GM12878 (cell line): Measurements from ENCODE around the gene FADS1. TPM values are rescaled to one million over a fixed set of nuclear protein-coding genes. Genes with fewer than 3 reads are reported as not detected.

Experiments
- ATAC-seq: fragments of 200-7000 bp; cut with Tn5 transposase; 3 replicates; pipeline ENCODE4 v1.9.1; 2020; ENCODE audit warnings: mild to moderate bottlenecking, moderate library complexity
- BruUV-seq: library from RNA; stranded (reverse); fragments of 400-500 nt; replicated peaks from 2 replicates; lab custom pipeline; 2021; lab: Mats Ljungman, UMichigan
- CTCF ChIA-PET: fragments of 300-600 bp; sonication (Branson Sonifier 250); formaldehyde crosslinking; extraction: SDS; loops from one replicate; lab custom pipeline; 2021; ENCODE audit warnings: inconsistent platforms; lab: Yijun Ruan, JAX
- POLR2A ChIA-PET: fragments of 350-600 bp; formaldehyde crosslinking; extraction: SDS; loops from one replicate; lab custom pipeline; 2021; ENCODE audit warnings: inconsistent platforms; lab: Charles Lee
- RAD21 ChIA-PET: fragments of 300-600 bp; sonication (Branson Sonifier 250); formaldehyde crosslinking; loops from one replicate; lab custom pipeline; 2023; ENCODE audit warnings: antibody characterized with exemption; ENCODE audit not compliant: unreplicated experiment; lab: Charles Lee
- SMC1A ChIA-PET: fragments of 300-600 bp; sonication (Branson Sonifier 250); formaldehyde crosslinking; loops from one replicate; lab custom pipeline; 2023; ENCODE audit not compliant: unreplicated experiment, uncharacterized antibody; lab: Charles Lee
- DNase-seq: peaks from one replicate; pipeline ENCODE4 v3.0.0-alpha.2; 2011; ENCODE audit warnings: low read depth, low spot score
- FAIRE-seq: peaks from 3 replicates; lab custom pipeline; 2011; peaks lifted over from hg19 to GRCh38; lab: Jason Lieb, UNC
- H2AFZ ChIP-seq: 2 replicates; pipeline ENCODE4 v1.6.0; 2011; ENCODE audit warnings: low read depth, low read length, control low read depth; ENCODE audit not compliant: control insufficient read depth
- H3K27ac ChIP-seq: 2 replicates; pipeline ENCODE4 v1.5.1; 2011; ENCODE audit warnings: control low read depth; ENCODE audit not compliant: control insufficient read depth, insufficient read depth
- H3K27me3 ChIP-seq, 2 experiments: replicated peaks in 1 of 2; 2 replicates each; pipeline versions ENCODE4 v1.6.0 to v1.6.1; 2011; ENCODE audit warnings: low read length in 1 of 2; ENCODE audit not compliant: control insufficient read depth in 2 of 2, insufficient read depth in 2 of 2
- H3K36me3 ChIP-seq, 2 experiments: 2 replicates each; pipeline ENCODE4 v1.5.1; 2011; ENCODE audit warnings: low read length in 1 of 2; ENCODE audit not compliant: control insufficient read depth in 2 of 2, insufficient read depth in 2 of 2
- H3K4me1 ChIP-seq: 2 replicates; pipeline ENCODE4 v1.6.1; 2011; ENCODE audit warnings: mild to moderate bottlenecking, low read length, moderate library complexity, mixed read lengths; ENCODE audit not compliant: control insufficient read depth, insufficient read depth
- H3K4me2 ChIP-seq: 2 replicates; pipeline ENCODE4 v1.6.0; 2011; ENCODE audit warnings: control low read depth; ENCODE audit not compliant: control insufficient read depth, insufficient read depth
- H3K4me3 ChIP-seq: fragments of 200-600 bp; sonication (generic); 2 replicates; pipeline ENCODE4 v1.5.1; 2016
- H3K79me2 ChIP-seq: 2 replicates; pipeline ENCODE4 v1.6.0; 2011; ENCODE audit warnings: low read length; ENCODE audit not compliant: control insufficient read depth, insufficient read depth
- H3K9ac ChIP-seq: 2 replicates; pipeline ENCODE4 v1.8.0; 2011; ENCODE audit warnings: low read length, control low read depth, mixed read lengths; ENCODE audit not compliant: control insufficient read depth, insufficient read depth
- H3K9me3 ChIP-seq: replicated peaks from 3 replicates; pipeline ENCODE4 v1.5.1; 2011; ENCODE audit warnings: mild to moderate bottlenecking, low read length; ENCODE audit not compliant: control insufficient read depth, insufficient read depth
- H4K20me1 ChIP-seq: 2 replicates; pipeline ENCODE4 v1.6.0; 2011; ENCODE audit not compliant: control insufficient read depth, insufficient read depth
- FOXM1 ChIP-seq: IDR thresholded peaks from 2 replicates; pipeline ENCODE4 v1.6.1; 2012; ENCODE audit warnings: low read depth, mild to moderate bottlenecking, inconsistent platforms, low read length, moderate library complexity
- MTA3 ChIP-seq: IDR thresholded peaks from 2 replicates; pipeline ENCODE4 v1.6.1; 2012; ENCODE audit warnings: low read length, inconsistent platforms, borderline replicate concordance
- RCOR1 ChIP-seq: conservative IDR thresholded peaks from 2 replicates; pipeline ENCODE4 v1.6.1; 2012; ENCODE audit warnings: low read depth, low read length, improper control_type of control experiment
- ZBTB4 ChIP-seq: fragments of 450-650 bp; formaldehyde crosslinking; IDR thresholded peaks from 2 replicates; pipeline ENCODE4 v1.4.0; 2022; ENCODE audit warnings: mild to moderate bottlenecking, moderate library complexity
- WGBS: methylation state at CpG from one replicate; pipeline ENCODE4 v1.1.6; 2016; ENCODE audit warnings: low lambda C conversion rate; ENCODE audit not compliant: insufficient replicate concordance, insufficient coverage; ENCODE audit errors: missing lambda C conversion rate; 5-methylcytosine and 5-hydroxymethylcytosine counted together
- in situ Hi-C: fragments of 300-500 bp; cut with MboI; formaldehyde crosslinking; loops from 9 replicates; pipeline ENCODE4 v1.14.3; 2018; ENCODE audit warnings: mixed read lengths
- intact Hi-C: fragments of 100-400 bp; cut with micrococcal nuclease; formaldehyde crosslinking; loops from one replicate; pipeline ENCODE4 v1.14.2; 2022; ENCODE audit not compliant: unreplicated experiment
- polyA plus RNA-seq, 11 experiments: library from polyadenylated mRNA; depleted of rRNA in 4 of 11; unstranded in 6 of 11; stranded (reverse) in 5 of 11; fragments of >200 nt; fragmentation: Nextera tagmentation in 4 of 11; fragmentation: Illumina TruSeq in 1 of 11; extraction: Ambion mirVana in 4 of 11; extraction: Trizol in 1 of 11; gene quantifications; 1 replicate in 1 of 11; 2 replicates in 10 of 11; pipeline versions ENCODE4 v1.2.1 to v1.2.3, GENCODE V29; 2011 to 2016; ENCODE audit warnings: inconsistent platforms in 2 of 11, missing spikeins in 2 of 11, low read depth in 1 of 11
- total RNA-seq, 4 experiments: library from RNA; depleted of rRNA in 3 of 4; stranded (reverse); fragments of >200 nt in 3 of 4; fragmentation: Illumina TruSeq in 1 of 4; extraction: Trizol in 1 of 4; gene quantifications; 2 replicates each; pipeline versions ENCODE4 v1.2.1 to v1.2.3, GENCODE V29; 2013 to 2021

Gene FADS1
- total and polyA plus RNA-seq, 10 of the 15 experiments (the other 5 are each of a cell fraction or from before 2014, with no cell fraction given): 8.8 to 73.9 (median 39.0) TPM

- TF ChIP-seq ZBTB4 (CRISPR knock-in tag) (no peak), FOXM1 (no peak)
Measured at GRCh38 chr11:61830237-61831105, 13.7 kb upstream of the FADS1 start (continued).

GRCh38 chr11:61829806-61830205 is 13.0 kb upstream of the FADS1 start:
- POLR2A ChIA-PET: interaction anchor here (0.6 to 6.9 kb wide), 6 partner anchors 12 to 235 kb away, joined by 3 to 167 read pairs (median 18); partner anchors contain the start of gene FADS1
- Histone ChIP-seq H3K9ac (peak overlapping the region; percentile 95), H3K4me2 (peak overlapping the region; percentile 82), H3K4me3 (peak overlapping the region; percentile 100), H3K79me2 (peaks cover 76% of the 10 kb centered on the region), H4K20me1 (no peaks in the 10 kb centered on the region), H3K27ac (peak overlapping the region; percentile 95), H3K27me3 (no peaks in the 10 kb centered on the region), H2AFZ (no peak overlapping the region), H3K36me3 (peaks cover 0 to 9% of the 10 kb centered on the region in 2 experiments; a peak in 1 of 4 replicates), H3K4me1 (peaks cover 32% of the 10 kb centered on the region), H3K9me3 (no peaks in the 10 kb centered on the region)
- intact Hi-C loops: loop anchor here (5.0 kb wide), 1 partner anchor 137 kb away; the partner anchor contains the start of gene FTH1
- TF ChIP-seq MTA3 (0 out of 2 replicates have a peak, but pooled peaks have one; percentile 49), RCOR1 (no peak)
- no TSS peak for BruUV-seq
- no peak for DNase-seq
- 60% methylated on average over 4 of the region's 4 CpGs for WGBS
- no peak for FAIRE-seq
- RAD21 ChIA-PET: interaction anchor here (2.5 to 6.9 kb wide), 3 partner anchors 13 to 73 kb away, joined by 7 to 51 read pairs (median 48); partner anchors contain the start of gene FADS1
- in situ Hi-C loops: no loop called here
- SMC1A ChIA-PET: interaction anchor here (2.7 to 6.2 kb wide), 2 partner anchors 13 to 32 kb away, joined by 22 to 67 read pairs; partner anchors contain the start of gene FADS1
- no peak for ATAC-seq
- CTCF ChIA-PET: interaction anchor here (0.9 to 9.7 kb wide), 6 partner anchors 12 to 252 kb away, joined by 3 to 75 read pairs (median 4); partner anchors contain the start of gene FADS1
